Cardiac muscle cell (in vitro differentiated cells and primary cell): ENCODE data around the gene SLC25A29. TPM values are rescaled to one million over a fixed set of nuclear protein-coding genes. Genes with fewer than 3 reads are reported as not detected.

Experiments used
- DNase-seq, 2 donors: peaks; one replicate each; pipeline versions ENCODE4 v3.0.0 to v3.0.0-alpha.2; 2010 to 2017; ENCODE audit warnings: low read depth in 1 of 2, low spot score in 1 of 2
- H3K27ac ChIP-seq: fragments of 200-600 bp; sonication (generic); 2 replicates; pipeline ENCODE4 v1.5.1; 2016
- H3K27me3 ChIP-seq: fragments of 200-600 bp; sonication (generic); 2 replicates; pipeline ENCODE4 v1.6.0; 2016; ENCODE audit warnings: control low read depth
- H3K36me3 ChIP-seq: fragments of 200-600 bp; sonication (generic); 2 replicates; pipeline ENCODE4 v1.5.1; 2016; ENCODE audit warnings: control low read depth
- H3K4me1 ChIP-seq: fragments of 200-600 bp; sonication (generic); 2 replicates; pipeline ENCODE4 v1.8.1; 2017; ENCODE audit warnings: low read depth, mild to moderate bottlenecking, mixed run types
- H3K4me3 ChIP-seq: fragments of 200-600 bp; sonication (generic); 2 replicates; pipeline ENCODE4 v1.5.1; 2016; ENCODE audit warnings: mild to moderate bottlenecking
- H3K9me3 ChIP-seq: fragments of 200-600 bp; sonication (generic); 2 replicates; pipeline ENCODE4 v1.5.1; 2017; ENCODE audit warnings: low read depth, mild to moderate bottlenecking, control low read depth
- polyA plus RNA-seq: library from polyadenylated mRNA; unstranded; fragments of >200 nt; fragmentation: Nextera tagmentation; extraction: Ambion mirVana; gene quantifications from 2 replicates; pipeline ENCODE4 v1.2.1, GENCODE V29; 2016
- total RNA-seq: library from RNA; depleted of rRNA; stranded (reverse); fragments of >200 nt; gene quantifications from 2 replicates; pipeline ENCODE4 v1.2.3, GENCODE V29; 2016
- TF ChIP-seq, protein P1 (sequence below): IDR thresholded peaks from 2 replicates; pipeline ENCODE4 v1.5.1; 2012; ENCODE audit warnings: low read depth, mild to moderate bottlenecking, low read length

SLC25A29 gene
- total and polyA plus RNA-seq, 2 experiments from 2014 or later, result 49.4 to 125 TPM

DNA sequence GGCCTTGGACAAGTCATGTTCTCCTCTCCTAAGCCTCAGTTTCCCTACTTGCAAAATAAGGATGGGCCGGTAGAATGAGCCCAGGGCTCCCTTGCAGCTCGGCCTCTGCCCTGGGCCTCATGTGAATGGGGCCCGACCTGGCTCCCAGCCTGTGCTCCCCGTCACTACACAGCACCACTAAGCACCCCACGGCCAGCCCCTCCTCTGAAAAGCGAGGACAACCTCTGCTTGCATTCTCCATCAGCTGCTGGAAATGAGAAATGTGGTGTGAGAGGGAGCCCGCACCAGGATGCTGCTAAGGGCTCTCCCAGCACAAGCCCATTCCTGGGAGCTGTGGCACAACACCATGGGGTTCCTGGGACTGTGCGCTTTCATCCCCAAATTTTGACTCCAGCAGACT is 27.1 kb upstream of the SLC25A29 start:
- no peaks in the 10 kb centered on the region for H3K27me3 ChIP-seq
- TF ChIP-seq, protein P1, sequence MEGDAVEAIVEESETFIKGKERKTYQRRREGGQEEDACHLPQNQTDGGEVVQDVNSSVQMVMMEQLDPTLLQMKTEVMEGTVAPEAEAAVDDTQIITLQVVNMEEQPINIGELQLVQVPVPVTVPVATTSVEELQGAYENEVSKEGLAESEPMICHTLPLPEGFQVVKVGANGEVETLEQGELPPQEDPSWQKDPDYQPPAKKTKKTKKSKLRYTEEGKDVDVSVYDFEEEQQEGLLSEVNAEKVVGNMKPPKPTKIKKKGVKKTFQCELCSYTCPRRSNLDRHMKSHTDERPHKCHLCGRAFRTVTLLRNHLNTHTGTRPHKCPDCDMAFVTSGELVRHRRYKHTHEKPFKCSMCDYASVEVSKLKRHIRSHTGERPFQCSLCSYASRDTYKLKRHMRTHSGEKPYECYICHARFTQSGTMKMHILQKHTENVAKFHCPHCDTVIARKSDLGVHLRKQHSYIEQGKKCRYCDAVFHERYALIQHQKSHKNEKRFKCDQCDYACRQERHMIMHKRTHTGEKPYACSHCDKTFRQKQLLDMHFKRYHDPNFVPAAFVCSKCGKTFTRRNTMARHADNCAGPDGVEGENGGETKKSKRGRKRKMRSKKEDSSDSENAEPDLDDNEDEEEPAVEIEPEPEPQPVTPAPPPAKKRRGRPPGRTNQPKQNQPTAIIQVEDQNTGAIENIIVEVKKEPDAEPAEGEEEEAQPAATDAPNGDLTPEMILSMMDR, result no peak
- no peaks in the 10 kb centered on the region for H3K4me1 ChIP-seq
- DNase-seq, result no peak
- H3K4me3 ChIP-seq, result no peak overlapping the region
- no peaks in the 10 kb centered on the region for H3K36me3 ChIP-seq
- no peaks in the 10 kb centered on the region for H3K9me3 ChIP-seq
- no peak overlapping the region for H3K27ac ChIP-seq

DNA sequence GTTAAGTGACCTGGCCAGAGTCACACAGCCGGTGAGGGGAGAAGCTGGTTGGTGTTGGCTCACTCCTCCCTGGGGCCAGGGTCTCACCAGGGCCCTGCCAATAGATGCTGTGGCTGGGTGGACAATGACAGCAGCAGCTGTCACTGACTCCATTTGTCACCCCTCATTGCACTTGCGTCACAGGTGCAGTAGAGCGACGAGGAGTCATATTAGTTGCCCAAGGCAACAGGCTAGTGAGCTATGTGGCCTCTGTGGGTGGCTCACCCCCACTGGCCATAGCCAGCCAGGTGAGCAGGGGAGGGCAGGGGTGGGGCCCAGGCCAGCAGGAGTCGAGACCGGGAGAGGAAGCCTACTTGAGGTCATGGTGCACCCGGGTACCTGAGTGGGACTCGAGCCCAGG is 26.6 kb upstream of the SLC25A29 start:
- H3K36me3 ChIP-seq, result no peaks in the 10 kb centered on the region
- H3K27ac ChIP-seq, result no peak overlapping the region
- TF ChIP-seq, protein P1, result no peak
- no peak overlapping the region for H3K4me3 ChIP-seq
- H3K9me3 ChIP-seq, result no peaks in the 10 kb centered on the region
- no peaks in the 10 kb centered on the region for H3K27me3 ChIP-seq
- no peaks in the 10 kb centered on the region for H3K4me1 ChIP-seq
- no peak for DNase-seq

GRCh38 chr14:100332071-100332639 is 25.9 kb upstream of the SLC25A29 start:
- Histone ChIP-seq H3K36me3 (no peaks in the 10 kb centered on the region), H3K27ac (no peak overlapping the region), H3K9me3 (no peaks in the 10 kb centered on the region), H3K4me3 (no peak overlapping the region), H3K27me3 (no peaks in the 10 kb centered on the region), H3K4me1 (no peaks in the 10 kb centered on the region)
- TF ChIP-seq, protein P1, result no peak
- no peak for DNase-seq

- Histone ChIP-seq H3K4me3 (no peak overlapping the region), H3K27ac (no peak overlapping the region), H3K27me3 (no peaks in the 10 kb centered on the region), H3K36me3 (no peaks in the 10 kb centered on the region), H3K4me1 (no peaks in the 10 kb centered on the region), H3K9me3 (no peaks in the 10 kb centered on the region)
- TF ChIP-seq, protein P1, result no peak
- DNase-seq, result no peak
Observed at GRCh38 chr14:100330388-100330931, 24.2 kb upstream of the SLC25A29 start.

GRCh38 chr14:100330007-100330344 is 23.7 kb upstream of the SLC25A29 start:
- TF ChIP-seq, protein P1, result no peak
- no peaks in the 10 kb centered on the region for H3K4me1 ChIP-seq

More at GRCh38 chr14:100330007-100330344, 23.7 kb upstream of the SLC25A29 start:
- Histone ChIP-seq H3K9me3 (no peaks in the 10 kb centered on the region), H3K4me3 (no peak overlapping the region), H3K36me3 (no peaks in the 10 kb centered on the region), H3K27ac (no peak overlapping the region), H3K27me3 (no peaks in the 10 kb centered on the region)
- no peak for DNase-seq
